ENCODE data around the gene PAK6.

GRCh38 chr15:40307421-40308211, 68.8 kb downstream of the PAK6 start, which contains the start of gene PLCB2:
- no peak for TF ChIP-seq POLR2A (IDR thresholded peaks at IDR 0.05; ENCODE audit: low read depth)
- peak; percentile 11 to 20 (median 14) for TF ChIP-seq CTCF (IDR thresholded peaks at IDR 0.05)
